WERI-Rb-1 (cell line): Measurements from ENCODE around the gene PHPT1.
"Not testable (repeated sequence)": the region's sequence is repeated elsewhere in the genome, so short reads cannot be mapped to it uniquely, and the experiment has no call there.

Source experiments
- DNase-seq: peaks from one replicate; pipeline ENCODE4 v3.0.0-alpha.2; 2020
- H3K27ac ChIP-seq: fragments of 250-450 bp; sonication (Bioruptor Pico); 2 replicates; pipeline ENCODE4 v1.5.1; 2020; ENCODE audit warnings: mild to moderate bottlenecking, moderate library complexity
- H3K27me3 ChIP-seq: fragments of 250-450 bp; sonication (Bioruptor Pico); 2 replicates; pipeline ENCODE4 v1.5.1; 2021; ENCODE audit warnings: mild to moderate bottlenecking, low read depth, moderate library complexity; ENCODE audit not compliant: insufficient read depth, severe bottlenecking
- H3K36me3 ChIP-seq: fragments of 250-450 bp; sonication (Bioruptor Pico); 2 replicates; pipeline ENCODE4 v1.5.1; 2020; ENCODE audit warnings: mild to moderate bottlenecking, moderate library complexity
- H3K4me3 ChIP-seq: 2 replicates; pipeline ENCODE4 v1.5.1; 2011; ENCODE audit warnings: low read depth, mild to moderate bottlenecking, control low read depth, low read length
- H3K9me3 ChIP-seq: fragments of 250-450 bp; sonication (Bioruptor Pico); 2 replicates; pipeline ENCODE4 v1.5.1; 2021; ENCODE audit warnings: mild to moderate bottlenecking, moderate library complexity; ENCODE audit not compliant: severe bottlenecking
- TF ChIP-seq, protein P1 (sequence below): IDR thresholded peaks from 2 replicates; pipeline ENCODE4 v1.5.1; 2011; ENCODE audit warnings: low read depth, mild to moderate bottlenecking, control low read depth, inconsistent platforms, low read length

The PHPT1 gene

GRCh38 chr9:136867917-136868316 lies 18.7 kb downstream of the PHPT1 start:
- Histone ChIP-seq H3K27ac (no peak overlapping the region), H3K9me3 (peaks cover 21% of the 10 kb centered on the region), H3K4me3 (no peak overlapping the region), H3K36me3 (peaks cover 25% of the 10 kb centered on the region), H3K27me3 (no peaks in the 10 kb centered on the region)
- TF ChIP-seq, protein P1, sequence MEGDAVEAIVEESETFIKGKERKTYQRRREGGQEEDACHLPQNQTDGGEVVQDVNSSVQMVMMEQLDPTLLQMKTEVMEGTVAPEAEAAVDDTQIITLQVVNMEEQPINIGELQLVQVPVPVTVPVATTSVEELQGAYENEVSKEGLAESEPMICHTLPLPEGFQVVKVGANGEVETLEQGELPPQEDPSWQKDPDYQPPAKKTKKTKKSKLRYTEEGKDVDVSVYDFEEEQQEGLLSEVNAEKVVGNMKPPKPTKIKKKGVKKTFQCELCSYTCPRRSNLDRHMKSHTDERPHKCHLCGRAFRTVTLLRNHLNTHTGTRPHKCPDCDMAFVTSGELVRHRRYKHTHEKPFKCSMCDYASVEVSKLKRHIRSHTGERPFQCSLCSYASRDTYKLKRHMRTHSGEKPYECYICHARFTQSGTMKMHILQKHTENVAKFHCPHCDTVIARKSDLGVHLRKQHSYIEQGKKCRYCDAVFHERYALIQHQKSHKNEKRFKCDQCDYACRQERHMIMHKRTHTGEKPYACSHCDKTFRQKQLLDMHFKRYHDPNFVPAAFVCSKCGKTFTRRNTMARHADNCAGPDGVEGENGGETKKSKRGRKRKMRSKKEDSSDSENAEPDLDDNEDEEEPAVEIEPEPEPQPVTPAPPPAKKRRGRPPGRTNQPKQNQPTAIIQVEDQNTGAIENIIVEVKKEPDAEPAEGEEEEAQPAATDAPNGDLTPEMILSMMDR = no peak
- no peak for DNase-seq

- Histone ChIP-seq H3K36me3 (peaks cover 17% of the 10 kb centered on the region), H3K27ac (no peak overlapping the region), H3K27me3 (no peaks in the 10 kb centered on the region), H3K4me3 (no peak overlapping the region), H3K9me3 (peaks cover 22% of the 10 kb centered on the region)
- no peak for DNase-seq
- TF ChIP-seq, protein P1 = no peak
Observed at GRCh38 chr9:136868644-136869043, 19.4 kb downstream of the PHPT1 start.

- not testable (repeated sequence) for H3K4me3 ChIP-seq, H3K36me3 ChIP-seq, H3K27ac ChIP-seq, DNase-seq, H3K27me3 ChIP-seq
- H3K9me3 ChIP-seq = peaks cover 24% of the 10 kb centered on the region
Observed at GRCh38 chr9:136869611-136870010, 20.4 kb downstream of the PHPT1 start.

DNA sequence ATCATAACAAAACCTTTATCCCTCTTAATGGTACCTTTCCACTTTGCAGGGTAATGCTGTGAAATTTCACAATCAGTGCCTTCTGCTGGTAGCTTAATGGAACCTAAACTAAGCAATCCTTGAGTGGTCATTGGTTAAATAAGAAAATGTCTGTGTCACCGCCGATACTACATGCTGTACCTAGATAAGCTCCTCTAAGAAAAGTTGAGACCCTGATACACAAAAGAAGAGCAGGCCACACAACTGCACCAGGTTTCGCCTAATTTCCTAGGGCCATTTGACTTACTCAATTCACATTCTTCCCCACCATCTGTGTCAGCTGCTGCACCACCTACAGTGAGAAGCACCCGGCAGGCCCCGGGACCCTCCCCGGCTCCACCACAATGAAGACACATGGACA lies 25.9 kb downstream of the PHPT1 start:
- TF ChIP-seq, protein P1 = no peak
- no peak for DNase-seq
- Histone ChIP-seq H3K4me3 (no peak overlapping the region), H3K27ac (no peak overlapping the region), H3K9me3 (peaks cover 15% of the 10 kb centered on the region), H3K27me3 (no peaks in the 10 kb centered on the region), H3K36me3 (no peaks in the 10 kb centered on the region)

GRCh38 chr9:136876476-136876875 lies 27.3 kb downstream of the PHPT1 start:
- Histone ChIP-seq H3K27ac (no peak overlapping the region), H3K9me3 (peaks cover 12% of the 10 kb centered on the region), H3K36me3 (no peaks in the 10 kb centered on the region), H3K4me3 (no peak overlapping the region), H3K27me3 (no peaks in the 10 kb centered on the region)
- TF ChIP-seq, protein P1 = no peak
- DNase-seq = no peak

- no peaks in the 10 kb centered on the region for H3K9me3 ChIP-seq
- DNase-seq = peak; percentile 65
- H3K27me3 ChIP-seq = no peaks in the 10 kb centered on the region
- no peak overlapping the region for H3K4me3 ChIP-seq
- TF ChIP-seq, protein P1 = peak; percentile 27; the same call in 1 of the 2 replicates
- H3K27ac ChIP-seq = no peak overlapping the region
- H3K36me3 ChIP-seq = peaks cover 4% of the 10 kb centered on the region
Observed at GRCh38 chr9:136880651-136881050, 31.4 kb downstream of the PHPT1 start.
